ENCODE data around the gene SIGLEC12.

- TF ChIP-seq POLR2AphosphoS5 (IDR thresholded peaks at IDR 0.05), result no peak
- no peak for TF ChIP-seq CTCF (IDR thresholded peaks at IDR 0.05)
These were observed 29.0 kb upstream of the SIGLEC12 start for GRCh38 chr19:51530616-51531015.

Data from prostate gland (tissue), 2 donors.